ENCODE measurements around the gene SSBP2.

DNA sequence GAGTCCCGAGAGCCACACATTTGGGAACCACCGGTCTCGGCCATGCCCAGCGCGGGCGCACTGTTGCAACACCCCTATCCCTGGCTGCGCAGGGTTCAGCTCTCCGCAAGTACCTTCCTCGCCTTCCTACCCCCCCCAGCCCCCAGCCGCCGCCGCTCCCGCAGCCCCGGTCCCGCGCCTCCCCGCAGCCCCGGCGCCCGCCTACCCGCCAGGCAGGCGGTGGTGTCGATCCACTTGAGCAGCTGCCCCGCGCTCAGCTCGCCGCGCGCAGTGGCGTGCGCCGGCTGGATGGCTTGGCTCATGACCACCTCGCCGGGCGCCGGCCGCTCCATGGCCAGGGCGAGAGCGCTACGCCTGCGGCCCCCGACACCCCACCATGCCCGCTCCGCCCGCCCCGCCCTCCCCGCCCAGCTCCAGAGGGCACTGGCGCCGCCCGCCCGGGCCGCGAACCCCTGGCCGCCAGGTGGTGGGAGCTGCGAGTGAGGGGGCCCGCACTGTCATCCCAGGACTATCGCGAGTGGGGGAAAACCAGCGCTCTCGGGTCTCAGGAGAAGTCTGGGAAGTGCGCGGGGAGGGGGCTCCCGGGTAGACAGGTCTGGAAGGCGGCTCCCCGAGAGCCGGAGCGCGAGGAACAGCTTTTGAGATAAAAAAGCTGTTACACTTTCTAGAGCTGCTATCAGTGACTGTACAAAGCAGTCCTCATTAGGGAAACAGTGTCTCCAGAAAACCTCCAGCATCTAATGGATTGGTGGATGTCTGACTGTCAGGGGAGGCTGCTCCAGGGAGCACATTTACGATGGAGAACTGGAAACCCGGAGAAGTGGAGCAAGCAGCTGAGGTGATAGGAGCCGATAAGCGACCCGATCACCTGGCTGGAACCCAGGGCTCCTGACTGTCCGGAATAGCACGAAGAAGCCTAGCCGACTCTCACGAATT, 356.8 kb downstream of the SSBP2 start, which contains the start of gene ACOT12:
- no peak for TF ChIP-seq POLR2A (IDR thresholded peaks at IDR 0.05; ENCODE audit: low read depth, low read length)
- TF ChIP-seq POLR2AphosphoS5 (IDR thresholded peaks at IDR 0.05; ENCODE audit: low read depth, low read length) = no peak
- no peak for TF ChIP-seq TAF1 (IDR thresholded peaks at IDR 0.05; ENCODE audit: borderline replicate concordance, low read depth, low read length)

All from GM12892 (cell line).